SHP77 treated with DMSO at 0.1 percent for 48 hours (cell line): ENCODE data around the gene KLHL1.
"Not testable (repeated sequence)": the region's sequence is repeated elsewhere in the genome, so short reads cannot be mapped to it uniquely, and the experiment has no call there.

Experiments used
- DNase-seq: peaks from one replicate; lab custom pipeline; 2025; lab: John Stamatoyannopoulos, UW

Gene KLHL1

GRCh38 chr13:70108356-70109105, at the start of gene KLHL1:
Gene KLHL1, minus strand, starts transcription at chr13:70108452. Its CDS starts 753 bp downstream, at chr13:70107699.
- no peak for DNase-seq

GRCh38 chr13:70142658-70143057, 34.4 kb upstream of the KLHL1 start:
- not testable (repeated sequence) for DNase-seq

- no peak for DNase-seq
Measured at GRCh38 chr13:70128098-70128497, 19.8 kb upstream of the KLHL1 start.

- DNase-seq, result no peak
Measured at GRCh38 chr13:70125693-70126092, 17.4 kb upstream of the KLHL1 start.

GRCh38 chr13:70117338-70117905, 9.2 kb upstream of the KLHL1 start:
- DNase-seq, result no peak

- no peak for DNase-seq
Measured at GRCh38 chr13:70107498-70108281, 562 bp downstream of the KLHL1 start, which contains the start of gene ATXN8OS. Gene ATXN8OS, plus strand, starts transcription at chr13:70107826.

- no peak for DNase-seq
Measured at GRCh38 chr13:70107125-70107497, 1.1 kb downstream of the KLHL1 start.

- DNase-seq, result no peak
Measured at GRCh38 chr13:70104481-70104880, 3.8 kb downstream of the KLHL1 start.

- no peak for DNase-seq
Measured at GRCh38 chr13:70098669-70099068, 9.6 kb downstream of the KLHL1 start.

- no peak for DNase-seq
Measured at GRCh38 chr13:70090036-70090723, 18.1 kb downstream of the KLHL1 start.

GRCh38 chr13:70088926-70089325, 19.3 kb downstream of the KLHL1 start:
- DNase-seq, result no peak

- DNase-seq, result no peak
Measured at GRCh38 chr13:70087247-70087646, 21.0 kb downstream of the KLHL1 start.

- DNase-seq, result no peak
Measured at GRCh38 chr13:70080012-70080411, 28.2 kb downstream of the KLHL1 start.

- no peak for DNase-seq
Measured at GRCh38 chr13:70054572-70054971, 53.7 kb downstream of the KLHL1 start.

GRCh38 chr13:70051531-70051930, 56.7 kb downstream of the KLHL1 start:
- no peak for DNase-seq

- no peak for DNase-seq
Measured at GRCh38 chr13:70043685-70044084, 64.6 kb downstream of the KLHL1 start.

GRCh38 chr13:70042193-70042592, 66.1 kb downstream of the KLHL1 start:
- no peak for DNase-seq

GRCh38 chr13:70034286-70034685, 74.0 kb downstream of the KLHL1 start:
- DNase-seq, result no peak

- no peak for DNase-seq
Measured at GRCh38 chr13:70027551-70027950, 80.7 kb downstream of the KLHL1 start.

GRCh38 chr13:70023516-70023915, 84.7 kb downstream of the KLHL1 start:
- DNase-seq, result no peak

- DNase-seq, result no peak
Measured at GRCh38 chr13:70022646-70023045, 85.6 kb downstream of the KLHL1 start.

GRCh38 chr13:70016116-70016515, 92.1 kb downstream of the KLHL1 start:
- no peak for DNase-seq
